Effector memory CD4-positive, alpha-beta T cell (primary cell): ENCODE measurements around the gene AGAP4.
"Not testable (repeated sequence)": the region's sequence is repeated elsewhere in the genome, so short reads cannot be mapped to it uniquely, and the experiment has no call there.

Experiments
- DNase-seq, 3 donors: peaks; one replicate each; pipeline ENCODE4 v3.0.0-alpha.2; 2020
- H3K27ac ChIP-seq: 2 replicates; pipeline ENCODE4 v1.7.0; 2013; ENCODE audit warnings: mild to moderate bottlenecking, low read length, moderate library complexity; ENCODE audit not compliant: insufficient read depth, poor library complexity, severe bottlenecking
- H3K27me3 ChIP-seq: replicated peaks from 2 replicates; pipeline ENCODE4 v1.7.0; 2013; ENCODE audit warnings: mild to moderate bottlenecking, low read length; ENCODE audit not compliant: insufficient read depth, control insufficient read depth, poor library complexity, severe bottlenecking
- H3K36me3 ChIP-seq: 2 replicates; pipeline ENCODE4 v1.7.0; 2013; ENCODE audit warnings: mild to moderate bottlenecking, low read length, moderate library complexity; ENCODE audit not compliant: control insufficient read depth, insufficient read depth
- H3K4me1 ChIP-seq: 2 replicates; pipeline ENCODE4 v1.7.0; 2013; ENCODE audit warnings: low read length, mild to moderate bottlenecking; ENCODE audit not compliant: control insufficient read depth, insufficient read depth, poor library complexity, severe bottlenecking
- H3K4me3 ChIP-seq: 2 replicates; pipeline ENCODE4 v1.7.0; 2013; ENCODE audit warnings: low read length, low read depth, mild to moderate bottlenecking; ENCODE audit not compliant: insufficient read depth, poor library complexity, severe bottlenecking
- H3K9me3 ChIP-seq: 2 replicates; pipeline ENCODE4 v1.7.0; 2013; ENCODE audit warnings: mild to moderate bottlenecking, low read length, moderate library complexity; ENCODE audit not compliant: control insufficient read depth

The AGAP4 gene

GRCh38 chr10:45803060-45804010 is 44.0 kb downstream of the AGAP4 start:
- H3K27me3 ChIP-seq, H3K4me1 ChIP-seq, DNase-seq, H3K4me3 ChIP-seq, H3K36me3 ChIP-seq, H3K9me3 ChIP-seq, H3K27ac ChIP-seq: not testable (repeated sequence)

GRCh38 chr10:45794761-45795160 is 52.5 kb downstream of the AGAP4 start:
- not testable (repeated sequence) for H3K9me3 ChIP-seq, DNase-seq, H3K4me3 ChIP-seq, H3K27me3 ChIP-seq, H3K4me1 ChIP-seq, H3K36me3 ChIP-seq, H3K27ac ChIP-seq

- not testable (repeated sequence) for DNase-seq, H3K9me3 ChIP-seq, H3K4me3 ChIP-seq, H3K27ac ChIP-seq, H3K4me1 ChIP-seq, H3K27me3 ChIP-seq, H3K36me3 ChIP-seq
Observed at GRCh38 chr10:45790694-45791426, 56.4 kb downstream of the AGAP4 start.

GRCh38 chr10:45789991-45790390 is 57.3 kb downstream of the AGAP4 start:
- not testable (repeated sequence) for DNase-seq, H3K4me3 ChIP-seq, H3K4me1 ChIP-seq, H3K9me3 ChIP-seq, H3K27me3 ChIP-seq, H3K27ac ChIP-seq, H3K36me3 ChIP-seq

- H3K36me3 ChIP-seq, H3K27me3 ChIP-seq, H3K27ac ChIP-seq, DNase-seq, H3K4me1 ChIP-seq, H3K9me3 ChIP-seq, H3K4me3 ChIP-seq: not testable (repeated sequence)
Observed at GRCh38 chr10:45787212-45787741, 60.0 kb downstream of the AGAP4 start.

GRCh38 chr10:45786217-45786616 is 61.1 kb downstream of the AGAP4 start:
- not testable (repeated sequence) for H3K4me1 ChIP-seq, DNase-seq, H3K36me3 ChIP-seq, H3K4me3 ChIP-seq, H3K27ac ChIP-seq, H3K27me3 ChIP-seq, H3K9me3 ChIP-seq
